ENCODE data around the gene ST6GALNAC2.
"Not testable (repeated sequence)": the region's sequence is repeated elsewhere in the genome, so short reads cannot be mapped to it uniquely, and the experiment has no call there.

The ST6GALNAC2 gene

DNA sequence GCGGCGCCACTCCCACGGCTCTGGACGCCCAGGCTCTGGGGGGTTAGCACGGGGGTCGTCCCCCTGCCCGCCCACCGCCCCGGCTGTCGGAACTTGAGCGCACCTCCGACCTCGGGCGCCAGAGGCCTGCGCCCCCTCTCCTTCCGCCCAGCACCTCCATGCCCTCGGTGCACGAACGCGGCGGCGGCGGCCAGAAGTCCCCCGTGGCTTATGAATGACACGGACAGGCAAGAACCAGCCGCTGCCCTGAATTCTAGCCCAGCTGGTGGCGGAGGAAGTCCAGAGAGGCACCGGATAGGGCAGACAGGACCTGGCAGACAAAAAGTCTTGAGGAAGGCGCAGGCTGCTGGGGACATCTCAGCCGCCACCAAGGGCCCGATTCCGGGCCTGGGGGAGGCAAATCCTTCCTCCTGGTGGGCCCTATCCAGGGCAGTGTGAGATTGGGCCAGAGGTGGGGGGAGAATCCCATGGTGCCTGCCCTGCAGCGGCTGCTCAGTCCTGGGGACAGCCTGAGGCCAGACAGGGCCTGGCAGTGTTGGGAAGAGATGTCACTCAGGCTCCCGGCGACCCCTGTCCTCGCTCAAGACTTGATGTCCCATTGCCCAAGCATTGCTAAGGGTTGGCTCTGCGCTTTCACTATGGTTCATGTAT, 47.3 kb downstream of the ST6GALNAC2 start:
- no peak for DNase-seq

DNA sequence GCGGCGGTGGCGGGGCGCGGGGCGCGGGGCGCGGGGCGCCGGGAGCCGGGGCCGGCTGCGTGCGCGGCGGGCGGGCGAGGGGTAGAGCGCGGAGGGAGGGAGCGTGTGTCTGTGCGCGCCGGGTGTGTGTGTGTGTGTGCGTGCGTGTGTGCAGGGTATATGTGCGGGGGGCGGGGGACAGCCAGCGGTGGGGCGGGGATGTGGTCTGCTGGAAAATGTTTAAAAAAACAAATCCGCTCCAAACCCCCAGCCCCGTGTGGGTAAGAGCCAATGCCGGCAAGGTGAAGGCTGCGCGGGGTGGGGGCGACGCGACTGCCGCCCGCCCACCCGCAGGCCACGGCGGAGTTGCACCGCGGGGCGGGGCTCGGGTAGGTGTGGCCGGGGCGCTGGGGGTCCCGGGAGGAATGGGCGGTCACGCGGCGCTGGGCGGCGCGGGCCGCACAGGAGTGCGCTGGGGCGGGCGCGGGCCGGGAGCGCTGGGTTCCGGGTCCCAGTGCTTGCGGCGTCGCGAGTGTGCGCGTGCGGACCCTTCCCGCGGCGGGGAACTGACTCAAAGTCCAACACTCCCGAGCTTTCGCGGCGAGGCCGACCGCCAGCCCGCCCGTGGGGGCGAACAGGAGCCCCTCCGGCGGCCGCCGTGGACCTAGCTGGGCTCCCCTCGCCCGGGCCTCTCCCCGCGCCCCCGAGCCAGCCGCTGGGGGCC, 47.9 kb downstream of the ST6GALNAC2 start, which contains the start of gene CYGB:
Gene CYGB (minus strand): TSS at position 132 of the 703 bp plus-strand sequence. CDS start 167 bp downstream, outside the sequence.
- no peak for DNase-seq

DNA sequence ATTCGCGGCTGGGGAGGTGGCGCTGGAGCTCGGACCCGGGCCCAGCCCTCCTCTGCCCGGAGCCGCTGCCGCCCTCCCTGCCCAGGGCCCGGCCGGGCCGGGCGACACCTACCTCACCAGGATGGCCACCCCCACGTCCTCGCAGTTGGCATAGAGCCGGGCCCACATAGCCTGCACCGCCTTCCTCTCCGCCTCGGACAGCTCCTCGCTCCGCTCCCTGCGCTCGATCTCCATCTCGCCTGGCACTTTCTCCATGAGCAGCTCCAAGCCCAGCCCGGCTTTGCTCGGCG, 48.4 kb downstream of the ST6GALNAC2 start:
- no peak for DNase-seq

DNA sequence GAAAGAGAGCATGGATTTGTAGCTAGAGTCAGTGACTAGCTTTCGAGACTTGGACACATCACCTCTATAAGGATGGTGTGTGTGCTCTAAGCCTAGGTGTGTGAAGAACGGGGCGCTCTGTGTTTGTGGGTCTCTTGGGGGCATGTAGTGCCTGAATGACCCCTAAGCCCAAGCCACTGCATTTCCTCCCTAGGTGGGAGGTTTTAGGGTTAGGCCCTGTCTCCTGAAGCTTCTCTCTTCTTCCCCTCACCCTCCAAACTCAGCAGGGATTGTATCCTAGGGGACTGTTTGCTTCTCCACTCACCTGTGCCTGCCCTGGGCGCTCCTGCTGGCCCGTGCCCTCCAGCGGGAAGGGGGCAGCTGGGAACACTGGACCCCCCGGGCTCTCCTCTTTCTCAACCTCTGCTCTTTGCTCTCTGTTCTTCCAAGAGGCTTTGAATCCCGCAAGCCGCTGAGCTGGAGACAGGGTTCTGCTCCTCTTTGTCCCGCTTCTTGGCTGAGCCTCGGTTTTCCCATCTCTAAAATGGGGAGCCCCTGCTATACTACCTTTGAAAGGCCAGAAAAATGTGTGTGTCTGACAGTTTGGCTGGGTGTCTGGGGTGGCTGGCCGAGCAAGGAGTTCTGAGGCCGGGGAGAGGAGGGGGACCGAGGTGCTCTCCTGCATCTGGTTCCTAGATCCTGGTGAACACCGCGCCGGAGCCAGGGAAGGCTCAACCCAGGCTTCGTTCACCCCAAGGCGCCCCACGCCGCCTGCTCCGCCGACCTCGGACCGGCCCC, 49.0 kb downstream of the ST6GALNAC2 start:
- no peak for DNase-seq

DNA sequence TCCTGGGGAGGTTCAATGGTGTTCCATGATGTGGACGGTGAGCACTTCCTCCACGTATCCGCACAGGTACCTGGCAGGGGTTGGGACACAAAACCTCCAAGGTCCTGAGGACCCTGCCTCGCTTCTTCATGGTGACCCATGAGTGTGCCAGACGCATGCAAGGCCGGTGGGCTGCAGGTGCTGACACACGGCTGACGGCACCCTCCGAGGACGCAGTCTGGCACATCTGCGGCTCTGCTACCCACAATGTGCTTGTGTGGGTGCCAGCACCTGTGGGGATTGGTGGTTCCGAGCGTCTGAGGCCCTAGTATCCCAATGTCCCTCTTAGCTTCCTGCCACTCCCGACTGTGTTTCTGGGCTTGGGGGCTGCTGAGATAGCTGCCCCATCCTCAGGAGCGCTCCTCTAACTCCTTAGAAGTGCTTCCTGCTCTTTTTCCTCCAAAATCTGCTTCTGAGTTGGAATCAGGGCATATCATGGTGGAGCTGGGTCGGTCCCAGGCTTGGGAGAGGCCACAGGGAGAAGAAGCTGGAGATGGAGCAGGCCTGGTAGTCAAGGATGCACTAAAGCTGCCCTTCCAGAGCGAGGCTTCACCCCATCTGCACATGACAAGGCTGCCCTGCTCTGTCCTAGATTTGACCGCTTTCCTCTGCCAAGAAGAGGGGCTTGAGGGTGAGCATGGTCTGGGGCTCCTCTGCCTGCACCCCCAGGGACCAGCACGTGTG, 49.7 kb downstream of the ST6GALNAC2 start:
- no peak for DNase-seq

DNA sequence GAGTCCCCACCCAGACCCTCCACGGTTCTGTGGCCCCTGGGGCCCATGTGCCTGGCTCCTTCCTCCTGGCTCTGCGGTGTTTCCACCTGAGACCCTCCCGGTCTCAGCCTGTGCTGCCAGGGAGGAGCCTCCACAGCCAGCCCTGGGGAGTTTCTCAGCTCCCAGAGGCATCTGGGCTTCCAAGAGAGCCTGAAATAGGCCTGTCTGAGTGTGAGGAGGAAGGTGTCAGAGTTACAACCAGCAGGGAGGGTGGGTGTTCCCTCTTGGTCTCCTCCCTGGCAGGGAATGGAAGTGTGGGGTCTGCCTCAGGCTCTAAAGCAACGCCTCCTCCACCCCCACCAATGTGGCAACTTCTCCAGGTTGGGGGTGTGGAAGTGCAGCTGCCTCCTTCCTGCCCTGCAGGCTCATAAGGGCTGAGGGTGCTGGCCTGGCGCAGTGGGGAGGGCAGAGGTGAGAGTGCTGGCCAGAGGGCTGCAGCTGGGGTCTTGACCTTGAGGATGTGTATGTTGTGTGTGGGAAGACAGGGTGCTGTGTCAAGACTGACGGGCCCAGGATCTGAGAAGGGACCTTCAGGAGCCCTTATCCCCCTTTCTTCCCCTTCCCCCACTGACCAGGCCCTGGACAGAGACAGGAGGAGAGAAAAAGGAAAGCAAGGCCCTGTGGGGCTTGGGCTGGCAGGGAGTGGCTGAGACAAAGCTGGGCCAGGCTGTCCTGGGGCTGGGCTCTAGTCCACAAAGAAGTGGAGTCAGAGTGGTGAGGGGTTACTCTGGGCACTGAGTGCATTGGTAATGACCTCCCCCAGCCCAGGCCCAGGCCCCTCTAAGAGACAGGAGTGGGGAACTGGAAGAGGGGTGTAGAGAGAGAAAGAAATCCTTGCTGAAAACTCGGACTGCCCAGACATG, 50.6 kb downstream of the ST6GALNAC2 start:
- DNase-seq: no peak

DNA sequence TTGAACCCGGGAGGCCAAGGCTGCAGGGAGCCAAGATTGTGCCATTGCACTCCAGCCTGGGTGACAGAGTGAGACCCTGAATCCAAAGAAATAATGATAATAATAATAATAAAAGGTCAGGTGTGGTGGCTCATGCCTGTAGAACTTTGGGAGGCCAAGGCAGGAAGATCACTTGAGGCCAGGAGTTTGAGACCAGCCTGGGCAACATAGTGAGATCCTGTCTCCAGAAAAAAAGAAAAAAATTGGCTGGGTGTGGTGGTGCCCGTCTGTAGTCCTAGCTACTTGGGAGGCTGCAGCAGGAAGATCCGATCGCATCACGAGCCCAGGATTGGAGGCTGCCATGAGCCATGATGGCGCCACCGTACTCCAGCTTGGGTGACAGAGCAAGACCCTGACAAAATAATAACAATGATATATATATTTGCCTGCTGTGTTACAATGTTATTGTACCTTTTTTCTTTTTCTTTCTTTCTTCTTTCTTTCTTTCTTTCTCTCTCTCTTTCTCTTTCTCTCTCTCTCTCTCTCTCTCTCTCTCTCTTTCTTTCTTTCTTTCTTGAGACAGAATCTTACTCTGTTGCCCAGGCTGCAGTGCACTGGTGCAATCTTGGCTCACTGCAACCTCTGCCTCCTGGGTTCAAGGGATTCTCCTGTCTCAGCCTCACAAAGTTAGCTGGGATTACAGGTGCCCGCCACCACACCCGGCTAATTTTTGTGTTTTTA, 51.9 kb downstream of the ST6GALNAC2 start:
- DNase-seq: not testable (repeated sequence)

DNA sequence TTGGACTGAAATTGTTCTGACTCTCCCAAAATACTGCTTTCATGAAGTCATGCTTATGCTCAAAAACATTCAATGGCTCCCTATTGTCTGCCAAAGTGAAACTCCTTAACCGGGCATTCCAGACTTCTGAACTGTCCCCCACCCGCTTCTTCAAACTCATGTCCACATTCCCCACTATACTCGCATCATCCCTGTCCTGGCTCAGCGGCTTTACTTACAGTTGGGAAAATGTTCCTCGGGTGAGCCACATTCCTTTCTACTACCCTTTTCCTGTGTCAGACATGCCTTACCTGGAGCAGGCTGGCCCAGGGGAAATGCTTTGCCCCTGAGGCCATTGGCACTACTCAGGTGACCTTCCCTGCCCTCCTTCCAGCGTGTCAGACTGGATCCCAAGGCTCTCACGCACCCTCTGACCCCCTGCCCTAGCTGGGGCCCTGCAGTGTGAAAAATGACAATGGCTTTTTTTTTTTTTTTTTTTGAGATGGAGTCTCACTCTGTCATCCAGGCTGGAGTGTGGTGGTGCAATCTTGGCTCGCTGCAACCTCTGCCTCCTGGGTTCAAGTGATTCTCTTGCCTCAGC, 53.5 kb downstream of the ST6GALNAC2 start:
- DNase-seq: no peak

DNA sequence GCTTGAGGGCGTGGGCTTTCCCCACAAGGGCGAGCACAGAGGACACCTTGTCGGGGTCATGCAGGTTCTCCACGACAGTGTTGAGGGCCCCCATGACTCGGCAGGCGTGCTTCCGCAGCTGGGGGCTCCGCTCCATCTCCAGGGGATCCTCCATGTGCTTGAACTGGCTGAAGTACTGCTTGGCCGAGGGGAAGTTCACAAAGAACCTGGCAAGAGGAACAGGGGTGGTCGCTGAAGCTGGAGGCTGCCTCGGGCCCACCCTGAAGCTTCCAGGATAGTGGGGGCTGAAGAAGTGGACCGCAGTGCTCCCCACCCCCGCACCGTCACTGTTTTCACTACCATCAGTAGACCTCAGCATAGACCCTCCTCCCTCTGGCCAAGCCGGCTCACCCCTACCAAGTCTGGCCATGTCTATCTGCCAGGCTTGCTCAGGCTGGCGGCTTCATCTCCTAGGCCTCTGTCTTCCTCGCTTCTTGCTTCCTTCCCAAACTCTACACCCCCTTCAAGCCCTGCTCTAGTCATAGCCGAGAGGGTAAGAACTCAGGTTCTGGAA, 54.1 kb downstream of the ST6GALNAC2 start:
- DNase-seq: no peak

DNA sequence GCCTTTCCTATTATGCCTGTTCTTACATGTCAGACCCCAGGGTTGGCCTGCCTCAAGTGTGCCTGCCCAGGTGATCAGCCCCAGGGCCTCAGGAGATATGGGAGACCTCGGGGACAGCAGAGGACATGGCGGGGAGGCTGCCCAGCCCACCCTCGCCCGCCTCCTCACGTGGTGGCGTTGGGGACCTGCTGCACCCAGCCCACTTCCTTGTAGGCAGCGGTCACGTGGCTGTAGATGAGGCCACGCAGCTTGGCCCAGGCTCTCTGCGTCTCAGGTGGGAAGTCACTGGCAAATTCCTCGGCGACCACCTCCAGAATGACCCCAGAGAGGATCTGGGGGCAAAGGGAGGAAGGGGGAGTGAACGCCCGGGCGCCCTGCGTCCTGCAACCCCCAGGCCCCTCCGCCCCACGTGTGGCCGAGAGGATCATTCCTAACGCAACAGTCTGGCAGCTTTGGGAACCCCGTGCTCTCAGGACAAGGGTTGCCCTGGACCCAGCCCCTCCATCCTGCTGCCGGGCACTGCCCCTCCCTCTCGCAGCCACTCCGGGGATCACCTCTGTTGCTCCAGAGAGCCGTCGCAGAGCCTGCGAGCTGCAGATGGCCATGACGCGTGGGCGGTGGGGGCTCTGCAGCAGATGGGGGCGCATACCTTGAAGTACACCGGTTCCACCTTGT, 54.7 kb downstream of the ST6GALNAC2 start:
- DNase-seq: no peak

DNA sequence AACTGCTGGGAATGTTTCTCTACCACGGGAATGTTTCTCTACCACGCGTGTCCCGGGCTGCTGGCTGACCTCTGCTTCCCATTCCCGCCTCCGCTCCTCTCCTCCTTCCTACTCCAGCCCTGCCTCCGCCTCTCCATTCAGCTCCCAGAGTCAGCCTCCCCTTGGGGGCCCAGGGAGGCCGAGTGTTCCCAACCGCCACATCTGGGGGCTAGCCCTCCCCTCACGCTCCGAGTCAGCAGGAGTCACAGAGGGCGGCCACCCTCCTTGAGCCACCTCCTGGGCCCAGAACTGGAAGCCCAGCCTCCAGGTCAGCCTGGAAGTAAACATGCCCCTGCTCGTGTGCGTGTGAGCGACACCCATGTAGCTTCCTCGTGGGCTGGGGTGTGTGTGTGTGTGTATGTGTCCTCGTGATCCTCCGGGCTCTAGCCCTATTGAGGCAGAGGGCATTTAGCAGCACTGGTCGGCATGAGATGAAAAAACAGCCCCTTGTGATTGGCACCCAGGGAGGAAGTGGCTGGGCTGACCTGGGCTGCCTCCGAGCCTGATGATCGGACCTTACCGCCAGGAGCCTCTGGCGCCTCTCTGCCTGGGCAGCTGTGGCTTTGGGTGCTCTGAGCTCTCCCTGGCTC, 55.5 kb downstream of the ST6GALNAC2 start:
- no peak for DNase-seq

DNA sequence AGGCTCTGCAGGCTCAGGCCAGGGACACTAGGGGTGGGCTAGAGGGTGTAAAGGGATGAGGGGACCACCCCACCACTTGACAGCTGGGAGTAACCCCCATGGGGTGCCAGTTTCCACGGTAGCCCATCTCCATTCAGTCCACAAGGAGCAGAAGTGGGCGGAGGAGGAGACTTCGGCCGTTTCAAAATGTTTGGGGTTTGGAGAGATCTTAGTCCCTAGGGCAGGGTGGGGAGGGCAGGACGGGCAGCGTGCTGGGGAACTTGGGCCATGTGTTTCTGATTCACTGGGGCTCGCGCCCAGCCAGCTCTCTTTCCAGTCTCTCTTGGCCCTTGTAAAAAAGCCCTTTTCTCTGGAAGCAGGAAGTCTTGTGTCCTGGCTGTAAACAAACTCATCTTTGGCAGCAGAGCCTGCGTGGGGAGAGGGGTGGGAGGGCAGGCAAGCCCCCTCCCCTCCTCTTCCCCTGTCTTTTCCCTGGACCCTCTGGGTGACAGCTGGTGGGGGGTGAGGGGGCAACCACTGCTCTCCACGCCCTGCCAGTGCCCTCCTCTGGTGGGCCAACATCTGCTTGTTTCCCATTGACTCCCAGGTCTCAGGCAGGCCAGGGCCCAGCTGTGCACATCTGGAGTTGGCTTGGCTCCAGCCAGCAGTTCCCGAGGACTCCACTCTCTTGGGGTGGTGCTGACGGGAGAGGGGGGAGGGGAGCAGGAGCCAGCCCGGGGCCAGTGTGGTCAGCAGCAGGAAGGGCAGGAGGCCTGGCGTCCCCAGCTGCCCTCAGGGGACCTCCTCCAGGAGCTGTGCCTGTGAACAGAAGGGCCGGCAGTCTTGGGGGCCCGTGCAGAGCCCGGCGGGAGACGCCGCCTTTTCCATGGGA, 56.2 kb downstream of the ST6GALNAC2 start:
- no peak for DNase-seq

DNA sequence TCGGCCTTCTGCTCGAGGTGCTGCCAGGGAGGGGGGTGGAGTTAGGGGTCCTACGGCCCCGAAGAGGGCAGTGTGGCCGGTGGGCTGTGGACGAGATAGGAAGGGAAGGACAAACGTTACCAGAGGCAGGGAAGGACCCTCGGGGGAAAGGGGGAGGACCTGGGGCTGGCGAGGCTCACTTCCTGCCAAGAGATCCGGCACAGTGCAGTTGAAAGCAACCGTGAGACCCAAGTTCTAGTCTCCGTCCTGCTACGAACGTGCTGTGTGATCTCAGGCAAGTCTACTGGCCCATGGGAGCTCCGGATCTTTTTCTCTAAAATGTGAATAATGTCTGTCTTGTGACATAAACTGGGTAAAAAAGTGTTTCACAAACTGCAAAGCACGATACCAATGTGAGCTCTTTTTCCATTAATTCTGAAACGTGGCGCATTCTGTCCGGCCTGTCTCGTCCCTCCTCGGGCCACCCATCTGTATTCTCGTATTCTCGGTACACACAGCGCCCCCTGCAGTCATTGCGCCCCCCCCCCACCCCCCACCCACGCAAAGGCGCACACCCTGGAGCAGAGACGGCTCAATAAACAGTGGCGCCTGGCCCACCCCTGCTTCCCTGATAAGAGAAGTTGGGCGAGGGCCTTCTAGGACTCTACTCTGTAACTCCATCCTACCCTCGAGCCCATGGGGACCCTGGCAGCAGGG, 57.0 kb downstream of the ST6GALNAC2 start:
- DNase-seq: no peak

DNA sequence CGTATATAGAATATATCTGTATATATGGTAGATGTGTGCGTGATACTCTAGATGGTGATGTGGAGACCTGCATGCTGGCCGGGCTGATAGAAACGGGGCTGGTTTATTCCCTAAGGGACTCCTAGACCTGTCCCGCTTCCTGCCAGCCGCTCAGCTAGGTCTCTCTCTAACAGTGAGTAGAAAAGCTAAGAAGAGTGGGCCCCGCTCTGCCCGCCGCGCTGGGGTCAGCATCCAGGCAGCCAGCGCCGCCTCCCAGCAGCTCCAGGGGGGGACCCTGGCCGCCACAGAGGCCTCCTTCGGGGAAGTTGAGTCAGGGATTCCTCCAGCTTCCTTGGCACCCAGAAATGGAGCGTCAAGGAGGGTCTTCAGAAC, 57.5 kb downstream of the ST6GALNAC2 start:
- DNase-seq: no peak

DNA sequence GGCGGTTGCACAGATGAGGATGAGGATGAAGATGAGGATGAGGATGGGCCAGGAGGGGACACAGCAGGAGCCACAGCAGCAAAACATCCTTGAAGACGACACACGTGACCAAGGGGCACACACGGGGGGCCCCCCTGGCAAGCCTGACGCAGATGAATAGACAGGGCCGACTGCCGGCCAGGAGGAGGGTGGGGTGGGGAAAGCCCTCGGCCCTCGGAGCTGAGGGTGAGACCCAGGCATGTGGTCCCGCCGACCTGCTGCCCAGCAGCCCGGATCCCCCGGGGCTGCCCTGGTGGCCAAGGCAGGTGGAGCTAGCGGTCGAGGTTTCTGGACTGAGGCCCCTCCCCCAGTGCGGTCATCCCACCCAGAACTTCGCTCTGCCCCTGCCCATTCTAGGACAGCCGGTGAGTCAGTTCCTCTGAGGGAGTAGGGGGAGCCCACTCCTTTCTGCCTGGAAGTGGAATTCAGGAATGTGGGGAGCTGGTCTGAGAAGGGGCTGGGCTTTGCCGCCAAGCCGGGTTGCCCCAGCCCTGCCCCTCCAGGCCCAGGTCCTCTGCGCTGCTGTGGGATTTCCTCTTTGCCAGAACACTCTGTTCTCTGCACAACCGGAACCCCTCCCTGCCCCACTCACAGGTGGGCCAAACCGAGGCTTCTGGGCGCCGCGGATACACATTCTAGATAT, 58.1 kb downstream of the ST6GALNAC2 start:
- no peak for DNase-seq

DNA sequence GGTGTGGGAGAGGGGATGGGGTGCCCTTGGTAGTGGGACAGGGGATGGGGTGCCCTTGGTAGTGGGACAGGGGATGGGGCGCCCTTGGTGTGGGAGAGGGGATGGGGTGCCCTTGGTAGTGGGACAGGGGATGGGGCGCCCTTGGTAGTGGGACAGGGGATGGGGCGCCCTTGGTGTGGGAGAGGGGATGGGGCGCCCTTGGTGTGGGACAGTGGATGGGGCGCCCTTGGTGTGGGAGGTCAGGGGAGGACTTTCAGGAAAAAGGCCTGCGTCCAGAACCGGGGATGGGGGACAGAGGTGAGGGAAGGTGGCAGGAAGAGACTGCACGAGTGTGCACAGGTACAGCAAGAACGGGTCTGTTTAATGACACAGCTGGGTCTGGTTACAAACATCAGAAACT, 58.6 kb downstream of the ST6GALNAC2 start:
- DNase-seq: not testable (repeated sequence)

DNA sequence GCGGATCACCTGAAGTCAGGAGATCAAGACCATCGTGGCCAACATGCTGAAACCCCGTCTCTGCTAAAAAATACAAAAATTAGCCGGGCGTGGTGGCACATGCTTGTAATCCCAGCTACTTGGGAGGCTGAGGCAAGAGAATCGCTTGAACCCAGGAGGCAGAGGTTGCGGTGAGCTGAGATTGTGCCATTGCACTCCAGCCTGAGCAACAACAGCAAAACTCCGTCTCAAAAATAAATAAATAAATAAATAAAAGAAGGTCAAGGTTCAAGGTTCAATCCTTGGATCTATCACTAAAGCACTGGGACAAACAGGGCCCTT, 60.2 kb downstream of the ST6GALNAC2 start:
- DNase-seq: not testable (repeated sequence)
